Stomach (tissue), 9 donors: ENCODE results near the gene RGS7BP. TPM values are rescaled to one million over a fixed set of nuclear protein-coding genes. Genes with fewer than 3 reads are reported as not detected.

Source experiments
- DNase-seq, 2 donors: peaks; one replicate each; pipeline versions ENCODE4 v3.0.0 to v3.0.0-alpha.2; 2013 to 2019
- H3K27ac ChIP-seq, 5 donors: fragments of 200-600 bp in 4 of 5; sonication (generic) in 4 of 5; one replicate each; pipeline ENCODE4 v1.5.1; 2013 to 2019; ENCODE audit warnings: mild to moderate bottlenecking in 1 of 5, moderate library complexity in 1 of 5
- H3K27me3 ChIP-seq, 3 donors: fragments of 200-600 bp; sonication (generic); one replicate each; pipeline ENCODE4 v1.5.1; 2017 to 2019; ENCODE audit warnings: mixed run types in 1 of 3
- H3K36me3 ChIP-seq, 4 donors: fragments of 200-600 bp; sonication (generic); 1 replicate in 3 of 4; 2 replicates in 1 of 4; pipeline ENCODE4 v1.5.1; 2016 to 2019
- H3K4me1 ChIP-seq, 4 donors: fragments of 200-600 bp; sonication (generic); one replicate each; pipeline ENCODE4 v1.5.1; 2016 to 2019
- H3K4me3 ChIP-seq, 4 donors: fragments of 200-600 bp; sonication (generic) in 3 of 4; one replicate each; pipeline ENCODE4 v1.5.1; 2016 to 2019; ENCODE audit warnings: mild to moderate bottlenecking in 1 of 4
- H3K9me3 ChIP-seq, 4 donors: fragments of 200-600 bp; sonication (generic); one replicate each; pipeline ENCODE4 v1.5.1; 2016 to 2019
- CTCF ChIP-seq, 7 experiments: fragments of 450-650 bp in 4 of 7; fragments of 200-600 bp in 3 of 7; sonication (generic) in 3 of 7; IDR thresholded peaks; one replicate each; pipeline ENCODE4 v1.5.1; 2016 to 2019; ENCODE audit warnings: antibody characterized with exemption in 7 of 7, control low read depth in 2 of 7, mild to moderate bottlenecking in 1 of 7
- EP300 ChIP-seq: sonication (generic); formaldehyde crosslinking; IDR thresholded peaks from one replicate; pipeline ENCODE4 v1.6.1; 2017; ENCODE audit warnings: antibody characterized with exemption
- POLR2A ChIP-seq, 4 donors: fragments of 450-650 bp; IDR thresholded peaks; one replicate each; pipeline ENCODE4 v1.6.1; 2016; ENCODE audit warnings: antibody characterized with exemption in 4 of 4, control low read depth in 2 of 4, mild to moderate bottlenecking in 1 of 4, moderate library complexity in 1 of 4
- POLR2AphosphoS5 ChIP-seq, 3 donors: sonication (generic); formaldehyde crosslinking; IDR thresholded peaks; one replicate each; pipeline ENCODE4 v1.6.1; 2016; ENCODE audit warnings: antibody characterized with exemption in 3 of 3
- WGBS, 5 donors: extraction: QIAGEN DNeasy Blood & Tissue Kit in 3 of 5; methylation state at CpG; one replicate each; pipeline versions ENCODE4 v1.1.5 to v1.1.7; 2013 to 2018; 5-methylcytosine and 5-hydroxymethylcytosine counted together
- intact Hi-C: fragments of 100-400 bp; cut with DNase I; formaldehyde crosslinking; loops from one replicate; pipeline ENCODE4 v1.15.1; 2023; ENCODE audit warnings: low total_unique reads
- polyA plus RNA-seq, 3 donors: library from polyadenylated mRNA; stranded (reverse); fragments of 200-250 nt; gene quantifications; one replicate each; pipeline ENCODE4 v1.2.3, GENCODE V29; 2013
- total RNA-seq, 5 donors: library from RNA; depleted of rRNA; stranded (reverse); fragments of >200 nt; gene quantifications; one replicate each; pipeline versions ENCODE4 v1.1.0 to v1.2.3, GENCODE V29; 2014 to 2016
- donor health status: healthy with polysubstance abuse.
- donor health status: Bipolar disorder and iron deficiency.
- donor health status: healthy.

The RGS7BP gene
- total and polyA plus RNA-seq, 8 donors, result 0.03 to 49.2 (median 1.6) TPM

GRCh38 chr5:64615895-64616294, 110.1 kb downstream of the RGS7BP start:
- intact Hi-C loops, result loop anchor here (5.0 kb wide), 1 partner anchor 389 kb away; no protein-coding TSS in a partner anchor
- Histone ChIP-seq H3K27ac (no peak overlapping the region), H3K36me3 (no peaks in the 10 kb centered on the region), H3K27me3 (no peaks in the 10 kb centered on the region), H3K4me3 (no peak overlapping the region), H3K4me1 (peaks cover 0 to 13% (median 7%) of the 10 kb centered on the region in 4 donors), H3K9me3 (no peaks in the 10 kb centered on the region)
- WGBS, 5 donors, result 23 to 63% (median 37%) methylated on average over 3 of the region's 3 CpGs
- DNase-seq, result no peak
- no peak for TF ChIP-seq POLR2A (IDR thresholded peaks at IDR 0.05)
- TF ChIP-seq EP300, result no peak
- no peak for TF ChIP-seq POLR2AphosphoS5 (IDR thresholded peaks at IDR 0.05)
- no peak for TF ChIP-seq CTCF (IDR thresholded peaks at IDR 0.05)

GRCh38 chr5:64619609-64620008, 113.8 kb downstream of the RGS7BP start:
- Histone ChIP-seq H3K27me3 (peaks cover 0 to 6% (median 0%) of the 10 kb centered on the region in 3 donors), H3K27ac (no peak overlapping the region), H3K9me3 (no peaks in the 10 kb centered on the region), H3K36me3 (no peaks in the 10 kb centered on the region), H3K4me3 (no peak overlapping the region), H3K4me1 (no peaks in the 10 kb centered on the region)
- DNase-seq, result no peak
- intact Hi-C loops, result loop anchor here (5.0 kb wide), 1 partner anchor 392 kb away; no protein-coding TSS in a partner anchor
- WGBS, 5 donors, result 75 to 88% (median 78%) methylated on average over 3 of the region's 3 CpGs
- no peak for TF ChIP-seq POLR2A (IDR thresholded peaks at IDR 0.05)
- no peak for TF ChIP-seq EP300
- no peak for TF ChIP-seq CTCF (IDR thresholded peaks at IDR 0.05)
- TF ChIP-seq POLR2AphosphoS5 (IDR thresholded peaks at IDR 0.05), result no peak

- H3K4me1 ChIP-seq, result no peaks in the 10 kb centered on the region
- no peak for DNase-seq
- 67 to 82% (median 74%) methylated on average over 2 of the region's 2 CpGs for WGBS, 5 donors
- TF ChIP-seq CTCF (IDR thresholded peaks at IDR 0.05) (no peak), POLR2AphosphoS5 (IDR thresholded peaks at IDR 0.05) (no peak), POLR2A (IDR thresholded peaks at IDR 0.05) (no peak), EP300 (no peak)
- H3K27me3 ChIP-seq, result peaks cover 0 to 6% (median 0%) of the 10 kb centered on the region in 3 donors
- intact Hi-C loops, result no loop called here
- no peaks in the 10 kb centered on the region for H3K36me3 ChIP-seq
- H3K27ac ChIP-seq, result no peak overlapping the region
- no peaks in the 10 kb centered on the region for H3K9me3 ChIP-seq
- no peak overlapping the region for H3K4me3 ChIP-seq
Measured at GRCh38 chr5:64622991-64623390, 117.2 kb downstream of the RGS7BP start.

- Histone ChIP-seq H3K4me1 (no peaks in the 10 kb centered on the region), H3K36me3 (no peaks in the 10 kb centered on the region), H3K27ac (no peak overlapping the region), H3K4me3 (no peak overlapping the region), H3K27me3 (peaks cover 0 to 11% (median 0%) of the 10 kb centered on the region in 3 donors), H3K9me3 (no peaks in the 10 kb centered on the region)
- TF ChIP-seq EP300 (no peak), POLR2A (IDR thresholded peaks at IDR 0.05) (no peak), CTCF (IDR thresholded peaks at IDR 0.05) (no peak), POLR2AphosphoS5 (IDR thresholded peaks at IDR 0.05) (no peak)
- intact Hi-C loops, result no loop called here
- no peak for DNase-seq
- 22 to 72% (median 57%) methylated on average over 1 of the region's 1 CpG for WGBS, 5 donors
Measured at GRCh38 chr5:64625678-64626077, 119.9 kb downstream of the RGS7BP start.
